ENCODE results near the gene SOD2. TPM values are rescaled to one million over a fixed set of nuclear protein-coding genes. Genes with fewer than 3 reads are reported as not detected.
"Not testable (repeated sequence)": the region's sequence is repeated elsewhere in the genome, so short reads cannot be mapped to it uniquely, and the experiment has no call there.

The SOD2 gene
- total RNA-seq, 1 experiment from 2014 or later, result 80.5 TPM

DNA sequence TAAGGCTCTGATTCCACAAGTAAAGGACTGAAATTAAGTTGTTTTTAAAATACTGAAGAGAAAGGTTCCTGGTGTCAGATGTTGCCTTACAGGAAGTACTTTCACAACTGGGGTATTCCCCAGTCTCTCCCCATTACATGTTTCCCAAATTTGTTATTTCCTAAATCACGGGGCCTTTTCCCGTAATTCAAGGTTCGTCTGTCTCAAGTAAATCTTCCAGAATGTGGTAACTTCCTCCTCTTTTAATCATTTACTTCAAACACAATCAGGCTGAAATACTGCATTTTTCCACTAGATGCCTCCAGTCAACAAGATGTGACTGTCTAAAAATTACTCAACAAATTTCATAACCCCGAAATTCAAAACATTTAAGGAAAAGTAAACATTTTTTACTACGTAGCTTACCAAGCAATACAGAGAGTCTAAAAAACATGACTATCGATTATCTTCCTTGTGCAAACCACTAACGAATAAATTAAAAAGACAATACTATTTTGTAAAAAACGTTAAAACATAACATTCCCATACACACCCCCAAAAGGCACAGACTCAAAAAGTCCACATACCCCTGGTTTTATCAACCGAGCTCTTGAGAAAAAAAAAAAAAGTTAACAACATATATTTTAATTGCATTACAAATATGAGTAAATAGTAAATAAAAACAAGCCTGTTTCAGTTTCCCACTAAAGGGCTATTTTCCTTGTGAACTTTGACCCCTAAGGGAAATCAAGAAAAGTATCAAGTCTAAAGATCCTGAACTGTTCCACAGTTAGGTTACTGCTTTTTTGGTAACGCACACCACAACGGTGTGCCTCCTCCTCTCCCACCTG is 1.7 kb downstream of the SOD2 start:
- Mint-ChIP-seq H3K27ac (no peak overlapping the region), H3K36me3 (ENCODE audit: insufficient read depth in 1 of 3, low read depth in 3 of 3) (peaks cover 18 to 41% (median 37%) of the 10 kb centered on the region in 3 experiments), H3K4me1 (peaks cover 23 to 26% of the 10 kb centered on the region in 2 experiments), H3K9me3 (no peaks in the 10 kb centered on the region), H3K4me3 (peak overlapping the region; percentile 91 to 96), H3K27me3 (ENCODE audit: low read depth) (no peaks in the 10 kb centered on the region)
- Histone ChIP-seq H3K14ac (ENCODE audit: insufficient read depth, low read length) (no peak overlapping the region), H2AFZ (ENCODE audit: low read length) (no peak overlapping the region), H2BK120ac (ENCODE audit: low read depth, low read length, poor library complexity, severe bottlenecking) (no peak overlapping the region), H2BK12ac (ENCODE audit: insufficient read length, low read depth, low read length) (no peak overlapping the region), H4K20me1 (ENCODE audit: control insufficient read depth, insufficient read depth, insufficient read length) (no peaks in the 10 kb centered on the region), H3K4me2 (ENCODE audit: insufficient read depth, insufficient read length, low read length) (peak overlapping the region; percentile 95), H2AK5ac (ENCODE audit: insufficient read length, low read length) (no peak overlapping the region), H2BK15ac (ENCODE audit: low read depth, low read length) (no peak overlapping the region), H3K27me3 (ENCODE audit: insufficient read depth, low read length) (no peaks in the 10 kb centered on the region), H4K5ac (ENCODE audit: insufficient read length, low read depth, low read length) (no peak overlapping the region), H3K23ac (ENCODE audit: insufficient read length, low read depth, low read length) (no peak overlapping the region), H2BK5ac (ENCODE audit: insufficient read length, low read length) (no peak overlapping the region), H3T11ph (ENCODE audit: low read length) (no peak overlapping the region), H3K56ac (ENCODE audit: insufficient read length, low read depth, low read length) (no peak overlapping the region), H3K18ac (ENCODE audit: insufficient read length, low read depth, low read length) (no peak overlapping the region), H4K91ac (ENCODE audit: insufficient read length, low read depth, low read length) (no peak overlapping the region), H2BK20ac (ENCODE audit: low read depth, low read length, poor library complexity, severe bottlenecking) (no peak overlapping the region), H3K4me1 (ENCODE audit: insufficient read depth, low read length) (peaks cover 5% of the 10 kb centered on the region), H4K8ac (replicated peaks; ENCODE audit: insufficient read length, low read depth, low read length) (no peak overlapping the region), H3K4ac (ENCODE audit: low read depth, low read length) (no peak overlapping the region), H3K27ac (ENCODE audit: insufficient read length, low read depth, low read length) (no peak overlapping the region), H3K9ac (ENCODE audit: extremely low read depth, insufficient read length, low read length) (no peak overlapping the region), H3K79me1 (ENCODE audit: insufficient read depth, low read depth, low read length, poor library complexity, severe bottlenecking) (no peaks in the 10 kb centered on the region), H3K9me3 (ENCODE audit: control insufficient read depth, low read depth, low read length) (no peaks in the 10 kb centered on the region), H3K23me2 (ENCODE audit: insufficient read length, low read depth, low read length, poor library complexity, severe bottlenecking) (peaks cover 11% of the 10 kb centered on the region), H3K79me2 (ENCODE audit: insufficient read depth, low read length) (no peaks in the 10 kb centered on the region; the same call in 1 of the 2 replicates)
- TF ChIP-seq, protein P1, sequence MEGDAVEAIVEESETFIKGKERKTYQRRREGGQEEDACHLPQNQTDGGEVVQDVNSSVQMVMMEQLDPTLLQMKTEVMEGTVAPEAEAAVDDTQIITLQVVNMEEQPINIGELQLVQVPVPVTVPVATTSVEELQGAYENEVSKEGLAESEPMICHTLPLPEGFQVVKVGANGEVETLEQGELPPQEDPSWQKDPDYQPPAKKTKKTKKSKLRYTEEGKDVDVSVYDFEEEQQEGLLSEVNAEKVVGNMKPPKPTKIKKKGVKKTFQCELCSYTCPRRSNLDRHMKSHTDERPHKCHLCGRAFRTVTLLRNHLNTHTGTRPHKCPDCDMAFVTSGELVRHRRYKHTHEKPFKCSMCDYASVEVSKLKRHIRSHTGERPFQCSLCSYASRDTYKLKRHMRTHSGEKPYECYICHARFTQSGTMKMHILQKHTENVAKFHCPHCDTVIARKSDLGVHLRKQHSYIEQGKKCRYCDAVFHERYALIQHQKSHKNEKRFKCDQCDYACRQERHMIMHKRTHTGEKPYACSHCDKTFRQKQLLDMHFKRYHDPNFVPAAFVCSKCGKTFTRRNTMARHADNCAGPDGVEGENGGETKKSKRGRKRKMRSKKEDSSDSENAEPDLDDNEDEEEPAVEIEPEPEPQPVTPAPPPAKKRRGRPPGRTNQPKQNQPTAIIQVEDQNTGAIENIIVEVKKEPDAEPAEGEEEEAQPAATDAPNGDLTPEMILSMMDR (conservative IDR thresholded peaks at IDR 0.05), result peak; percentile 59
- DNase-seq, result no peak
- 100% methylated on average over 4 of the region's 11 CpGs for WGBS (ENCODE audit: extremely low coverage, insufficient read length, low lambda C conversion rate)

DNA sequence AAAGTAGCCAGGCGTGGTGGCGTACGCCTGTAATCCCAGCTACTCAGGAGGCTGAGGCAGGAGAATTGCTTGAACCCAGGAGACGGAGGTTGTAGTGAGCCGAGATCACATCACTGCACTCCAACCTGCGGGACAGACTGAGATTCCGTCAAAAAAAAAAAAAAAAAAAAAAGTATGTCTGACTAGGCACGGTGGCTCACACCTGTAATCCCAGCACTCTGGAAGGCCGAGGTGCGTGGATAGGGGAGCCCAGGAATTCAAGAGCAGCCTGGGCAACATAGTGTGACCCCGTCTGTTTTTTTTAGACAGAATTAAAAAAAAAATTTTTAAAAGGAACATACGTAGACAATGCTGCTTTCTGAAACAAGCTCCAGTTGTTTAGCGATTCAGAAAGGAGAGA is 2.9 kb downstream of the SOD2 start:
- no CpG with 5 or more reads among the region's 13 CpGs for WGBS (ENCODE audit: extremely low coverage, insufficient read length, low lambda C conversion rate)
- peaks cover 26 to 51% (median 46%) of the 10 kb centered on the region in 3 experiments for H3K36me3 Mint-ChIP-seq (ENCODE audit: insufficient read depth in 1 of 3, low read depth in 3 of 3)
- not testable (repeated sequence) for H3K9me3 ChIP-seq (ENCODE audit: control insufficient read depth, low read depth, low read length); H3K79me1 ChIP-seq (ENCODE audit: insufficient read depth, low read depth, low read length, poor library complexity, severe bottlenecking); H2AFZ ChIP-seq (ENCODE audit: low read length); H2AK5ac ChIP-seq (ENCODE audit: insufficient read length, low read length); H4K20me1 ChIP-seq (ENCODE audit: control insufficient read depth, insufficient read depth, insufficient read length); H3K9ac ChIP-seq (ENCODE audit: extremely low read depth, insufficient read length, low read length); H3K79me2 ChIP-seq (ENCODE audit: insufficient read depth, low read length); H3K27me3 ChIP-seq (ENCODE audit: insufficient read depth, low read length); H4K8ac ChIP-seq (replicated peaks; ENCODE audit: insufficient read length, low read depth, low read length); H3K14ac ChIP-seq (ENCODE audit: insufficient read depth, low read length); H3K4me2 ChIP-seq (ENCODE audit: insufficient read depth, insufficient read length, low read length); H3K56ac ChIP-seq (ENCODE audit: insufficient read length, low read depth, low read length); H3K9me3 Mint-ChIP-seq; H4K91ac ChIP-seq (ENCODE audit: insufficient read length, low read depth, low read length); H2BK15ac ChIP-seq (ENCODE audit: low read depth, low read length); H4K5ac ChIP-seq (ENCODE audit: insufficient read length, low read depth, low read length); H2BK20ac ChIP-seq (ENCODE audit: low read depth, low read length, poor library complexity, severe bottlenecking); H3K27ac ChIP-seq (ENCODE audit: insufficient read length, low read depth, low read length); H3K4ac ChIP-seq (ENCODE audit: low read depth, low read length); H3K18ac ChIP-seq (ENCODE audit: insufficient read length, low read depth, low read length); H2BK120ac ChIP-seq (ENCODE audit: low read depth, low read length, poor library complexity, severe bottlenecking); H3K27me3 Mint-ChIP-seq (ENCODE audit: low read depth); H3K4me3 Mint-ChIP-seq; H2BK12ac ChIP-seq (ENCODE audit: insufficient read length, low read depth, low read length); H3K27ac Mint-ChIP-seq; DNase-seq; H2BK5ac ChIP-seq (ENCODE audit: insufficient read length, low read length); H3T11ph ChIP-seq (ENCODE audit: low read length); H3K4me1 ChIP-seq (ENCODE audit: insufficient read depth, low read length); H3K23ac ChIP-seq (ENCODE audit: insufficient read length, low read depth, low read length)
- peaks cover 23 to 26% of the 10 kb centered on the region in 2 experiments for H3K4me1 Mint-ChIP-seq
- peaks cover 11% of the 10 kb centered on the region for H3K23me2 ChIP-seq (ENCODE audit: insufficient read length, low read depth, low read length, poor library complexity, severe bottlenecking)

All from H9 (cell line).